Head of caudate nucleus (tissue), 42 donors: ENCODE data around the gene RRP8.

Experiments used
- DNase-seq, 42 donors: peaks; one replicate each; pipeline versions ENCODE4 v3.0.0 to v3.0.0-alpha.2; 2020 to 2021; ENCODE audit warnings: mixed read lengths in 7 of 42
- intact Hi-C: fragments of 100-400 bp; cut with DNase I; formaldehyde crosslinking; loops from one replicate; pipeline ENCODE4 v1.15.0; 2022

The RRP8 gene

DNA sequence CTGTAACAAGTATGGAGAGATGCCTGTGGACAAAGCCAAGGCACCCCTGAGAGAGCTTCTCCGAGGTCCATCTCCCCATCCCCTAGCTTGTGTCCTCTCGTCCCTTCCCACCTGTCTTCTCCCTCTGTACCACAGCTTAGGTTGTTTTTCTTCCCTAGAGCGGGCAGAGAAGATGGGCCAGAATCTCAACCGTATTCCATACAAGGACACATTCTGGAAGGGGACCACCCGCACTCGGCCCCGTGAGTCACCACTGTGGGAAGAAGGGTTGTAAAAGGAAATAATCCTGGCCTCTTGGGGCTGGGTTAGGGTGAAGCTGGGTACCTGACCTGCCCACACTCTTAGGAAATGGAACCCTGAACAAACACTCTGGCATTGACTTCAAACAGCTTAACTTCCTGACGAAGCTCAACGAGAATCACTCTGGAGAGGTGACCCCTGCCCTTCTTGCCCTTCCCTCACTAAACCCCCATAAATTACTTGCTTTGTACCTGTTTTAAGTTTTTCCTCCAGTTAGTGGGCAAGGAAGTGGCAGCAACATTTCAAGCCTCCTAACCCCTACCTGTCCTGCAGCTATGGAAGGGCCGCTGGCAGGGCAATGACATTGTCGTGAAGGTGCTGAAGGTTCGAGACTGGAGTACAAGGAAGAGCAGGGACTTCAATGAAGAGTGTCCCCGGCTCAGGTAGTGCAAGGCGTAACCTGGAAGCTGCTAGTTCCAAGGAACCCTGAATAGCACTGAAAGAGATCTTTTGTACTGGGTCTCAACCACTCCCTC lies 5.5 kb upstream of the RRP8 start:
- DNase-seq: peak in 6 of 42 donors; percentile 6 to 33 (median 18)
- intact Hi-C loops: loop anchor here (1.0 kb wide), 1 partner anchor 28 kb away; no protein-coding TSS in a partner anchor

DNA sequence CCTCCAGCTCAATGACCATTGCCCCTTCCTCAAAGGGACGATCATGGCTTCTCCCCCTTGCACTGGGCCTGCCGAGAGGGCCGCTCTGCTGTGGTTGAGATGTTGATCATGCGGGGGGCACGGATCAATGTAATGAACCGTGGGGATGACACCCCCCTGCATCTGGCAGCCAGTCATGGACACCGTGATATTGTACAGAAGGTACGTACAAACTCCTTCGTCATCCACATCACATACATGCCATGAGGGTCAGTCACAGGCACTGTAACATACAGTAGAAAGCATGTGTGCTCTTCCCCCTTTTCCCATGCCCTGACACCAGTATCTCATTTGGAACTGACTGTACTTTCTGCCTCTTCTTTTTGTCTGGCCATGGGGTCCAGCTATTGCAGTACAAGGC lies 4.6 kb upstream of the RRP8 start:
- intact Hi-C loops: loop anchor here (1.0 kb wide), 1 partner anchor 29 kb away; no protein-coding TSS in a partner anchor
- DNase-seq: peak in 6 of 42 donors; percentile 6 to 30 (median 12)

DNA sequence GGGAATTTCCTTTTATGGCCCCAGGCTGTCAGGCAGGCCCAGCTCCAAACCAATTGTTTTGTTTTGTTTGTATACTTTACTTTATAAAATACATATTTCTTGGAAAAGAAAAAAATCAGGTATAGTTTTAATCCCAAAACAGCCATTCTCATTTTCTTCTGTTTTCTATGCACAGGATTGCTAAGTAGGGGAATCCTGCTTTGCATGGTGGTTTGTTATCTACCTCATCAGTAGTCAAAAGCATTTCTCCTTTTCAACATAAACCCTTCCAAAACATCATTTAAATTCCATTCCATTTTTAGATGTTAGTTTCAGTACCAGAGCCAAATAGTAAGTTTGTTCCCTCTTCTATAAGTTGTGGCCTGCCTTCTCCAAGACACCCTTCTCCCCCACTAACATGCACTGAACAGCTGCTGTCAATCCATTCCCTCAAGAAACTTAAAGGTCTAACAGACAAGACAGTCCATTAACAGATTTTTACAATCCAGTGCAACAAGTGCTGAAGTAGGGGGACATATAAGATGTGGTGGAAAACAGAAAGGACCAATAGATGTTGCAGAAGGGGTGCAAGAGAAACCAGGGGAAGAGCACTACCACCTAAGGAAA lies 3.9 kb upstream of the RRP8 start:
- DNase-seq: peak in 1 of 42 donors; percentile 1

DNA sequence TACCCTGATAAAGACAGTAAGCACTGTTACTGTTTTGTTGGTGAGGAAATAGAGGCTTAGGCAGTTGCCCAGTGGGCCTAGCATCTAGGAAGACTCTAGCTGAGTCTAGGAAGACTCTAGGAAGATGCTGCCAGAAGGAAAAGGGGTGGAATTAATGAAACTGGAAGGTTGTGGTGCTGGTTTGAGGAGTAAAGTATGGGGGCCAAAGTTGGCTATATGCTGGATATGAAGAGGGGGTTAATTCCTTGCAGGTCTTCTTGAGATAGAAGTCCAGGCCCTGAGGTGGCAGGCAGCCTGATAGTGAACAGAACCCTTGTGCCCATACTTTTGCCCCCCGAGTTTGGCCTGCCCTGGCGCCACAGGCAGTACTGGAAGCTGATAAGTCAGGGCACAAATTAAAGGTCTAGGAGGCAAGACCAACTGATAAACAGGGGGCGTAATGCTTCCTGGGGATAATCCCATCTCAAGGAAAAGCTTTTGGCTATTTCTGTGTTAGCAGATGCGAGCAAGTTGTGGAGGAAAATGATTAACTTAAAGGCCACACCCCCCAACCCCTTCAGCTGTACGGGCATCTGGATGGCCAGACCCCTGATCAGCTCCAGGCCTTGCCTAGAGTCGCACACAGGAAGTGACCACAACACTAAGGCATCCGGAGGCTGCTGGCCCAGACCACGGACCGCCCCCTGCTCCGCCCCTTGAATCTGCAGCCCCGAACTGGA lies 3.2 kb upstream of the RRP8 start:
- intact Hi-C loops: no loop called here
- DNase-seq: peak; percentile 68 to 91 (median 83)

More for the DNA sequence above, 3.9 kb upstream of the RRP8 start:
- intact Hi-C loops: no loop called here

DNA sequence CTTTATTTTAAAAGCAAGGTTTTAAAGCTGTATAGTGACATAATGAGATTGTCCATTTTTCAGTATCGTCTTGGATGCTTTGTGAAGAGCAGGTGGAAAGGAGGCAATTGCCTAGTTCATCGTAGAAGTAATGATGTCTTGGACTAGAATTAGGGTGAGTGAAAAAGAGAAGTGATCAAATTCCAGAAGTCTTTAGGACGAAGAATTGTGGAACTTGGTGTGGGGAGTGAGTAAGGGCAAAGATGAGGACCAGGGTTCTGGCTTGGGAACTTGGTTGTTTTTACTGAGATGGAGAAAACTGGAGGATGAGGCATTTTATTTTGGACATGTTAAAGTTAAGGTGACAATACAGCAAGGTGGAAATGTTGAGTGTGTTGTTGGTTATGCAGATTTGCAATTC lies 1.4 kb upstream of the RRP8 start:
- intact Hi-C loops: no loop called here
- peak in 2 of 42 donors; percentile 30 to 32 for DNase-seq

DNA sequence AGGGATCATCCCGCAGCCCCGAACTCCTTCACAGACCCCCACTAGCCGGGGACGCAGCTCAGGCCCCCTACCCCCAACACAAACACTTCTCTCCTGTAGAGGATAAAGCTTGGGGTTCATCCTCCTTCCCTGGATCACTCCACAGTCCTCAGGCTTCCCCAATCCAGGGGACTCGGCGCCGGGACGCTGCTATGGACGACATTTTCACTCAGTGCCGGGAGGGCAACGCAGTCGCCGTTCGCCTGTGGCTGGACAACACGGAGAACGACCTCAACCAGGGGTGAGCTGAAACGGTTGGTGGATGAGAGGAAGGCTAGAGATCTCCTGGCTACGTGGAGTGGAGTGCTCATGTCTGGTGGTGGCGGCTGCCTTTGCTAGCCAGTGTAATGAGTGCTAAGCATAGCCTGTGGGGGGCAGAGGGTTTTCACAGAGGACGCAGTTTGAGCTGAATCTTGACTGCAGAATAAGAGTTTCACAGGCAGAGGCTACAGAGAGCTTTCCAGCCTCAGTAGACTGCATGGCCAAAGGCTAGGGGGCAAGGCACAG lies 738 bp upstream of the RRP8 start:
- intact Hi-C loops: no loop called here
- DNase-seq: peak in 41 of 42 donors; percentile 34 to 86 (median 69)

DNA sequence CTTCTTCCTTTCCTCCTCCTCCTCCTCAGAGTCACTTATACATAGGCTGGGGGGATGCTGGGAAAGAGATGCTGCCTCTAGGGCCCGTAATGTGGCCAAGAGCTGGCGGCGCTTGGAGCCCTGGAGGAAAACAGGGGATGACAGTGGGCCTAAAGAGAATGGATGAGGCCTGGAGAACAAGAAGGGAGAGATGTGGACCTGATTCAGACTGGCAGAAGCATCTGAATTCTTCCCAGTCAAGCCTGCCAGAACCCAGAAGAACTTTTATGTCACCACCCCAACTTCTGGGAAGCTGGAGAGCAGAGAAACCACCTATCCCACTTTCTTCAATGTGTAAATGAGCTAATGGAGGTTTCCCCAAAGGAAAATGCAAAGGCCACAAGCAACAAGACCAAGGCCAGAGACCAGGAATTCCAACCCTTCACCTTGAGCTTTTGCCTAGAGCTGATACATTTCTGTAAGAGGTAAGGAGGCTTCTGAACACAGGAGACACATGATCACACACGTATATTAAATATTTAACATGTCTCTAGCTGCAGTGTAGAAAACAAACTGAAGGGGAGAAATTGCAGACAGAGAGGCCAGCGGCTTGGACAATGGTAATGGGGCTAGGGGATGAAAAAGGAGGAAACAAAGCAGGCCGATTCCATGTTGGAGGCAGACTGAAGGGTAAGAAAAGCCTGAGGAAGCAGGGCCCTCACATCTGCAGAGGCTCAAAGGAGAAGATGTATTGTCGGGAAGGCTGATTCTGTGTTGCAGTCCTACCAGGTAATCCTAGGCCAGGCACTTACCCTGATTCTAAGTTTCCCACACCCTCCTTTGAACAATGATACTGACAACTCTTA lies 1.1 kb downstream of the RRP8 start:
- intact Hi-C loops: loop anchor here (2.0 kb wide), 1 partner anchor 80 kb away; the partner anchor contains the start of gene MRPL17
- DNase-seq: peak in 4 of 42 donors; percentile 1 to 33 (median 18)

DNA sequence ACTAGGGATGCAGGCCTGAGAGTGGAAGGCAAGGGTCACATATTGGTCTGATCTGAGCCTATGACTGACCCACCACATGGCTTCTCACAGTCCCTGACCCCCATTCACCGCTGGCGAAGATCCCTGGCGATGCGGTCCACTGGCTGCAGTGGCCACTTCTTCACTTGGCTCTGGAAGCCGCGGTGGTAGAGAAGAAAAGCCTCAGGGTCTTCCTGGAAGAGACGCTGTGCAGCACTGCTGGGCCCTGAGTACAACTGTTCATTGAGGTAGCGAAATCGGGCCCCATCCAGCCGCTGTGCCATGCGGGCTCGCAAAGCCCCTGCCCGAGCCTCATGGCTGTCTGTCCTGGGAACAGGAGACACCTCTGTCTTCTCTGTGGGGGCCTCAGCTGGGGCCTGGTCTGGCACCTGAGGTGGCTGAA lies 2.4 kb downstream of the RRP8 start:
- intact Hi-C loops: no loop called here
- DNase-seq: peak in 3 of 42 donors; percentile 6 to 20 (median 19)

DNA sequence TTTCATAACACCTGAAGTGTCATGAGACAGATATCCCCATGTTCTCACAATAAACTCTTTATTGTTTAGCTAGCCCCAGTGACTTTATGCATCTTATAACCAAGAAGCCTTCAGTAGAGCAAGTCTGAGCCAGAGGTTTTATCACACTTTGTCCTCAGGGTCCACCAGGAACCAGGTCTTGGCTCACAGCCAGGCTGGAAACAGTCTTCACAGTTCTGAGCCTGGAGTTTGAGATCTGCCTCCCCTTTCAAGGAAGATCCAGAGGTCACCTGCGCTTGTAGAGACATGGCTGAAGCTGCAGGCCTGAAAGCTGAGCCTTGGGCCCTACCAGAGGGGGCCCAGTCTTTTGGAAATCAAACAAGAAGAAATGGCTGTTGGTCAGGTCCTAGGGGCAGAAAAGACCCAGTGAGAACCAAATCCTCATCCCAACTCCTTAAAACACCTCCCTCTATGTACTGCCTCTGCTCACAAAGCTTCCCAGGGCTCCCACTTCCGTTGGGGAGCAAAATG lies 3.5 kb downstream of the RRP8 start:
- intact Hi-C loops: no loop called here
- peak in 2 of 42 donors; percentile 4 to 21 for DNase-seq

DNA sequence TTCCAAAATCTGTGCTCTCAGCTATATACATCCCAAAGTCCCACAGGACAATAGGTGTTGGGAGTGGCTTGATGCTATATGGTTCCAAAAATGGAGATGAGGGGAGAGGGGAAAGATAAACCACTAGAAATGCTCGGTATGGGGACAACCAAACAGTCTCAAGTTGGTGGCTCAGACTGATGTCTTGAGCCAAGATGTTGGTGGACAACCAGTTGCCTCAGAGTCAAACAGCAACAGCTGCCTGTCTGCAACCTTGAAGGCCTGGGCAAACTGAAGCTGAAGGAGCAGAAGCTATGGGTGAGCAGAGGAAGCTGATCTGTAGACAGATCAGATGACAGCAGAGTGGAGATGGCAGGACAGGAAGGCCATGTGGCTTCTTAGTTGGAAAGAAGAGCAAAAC lies 4.0 kb downstream of the RRP8 start:
- peak in 2 of 42 donors; percentile 4 to 16 for DNase-seq
- intact Hi-C loops: no loop called here

DNA sequence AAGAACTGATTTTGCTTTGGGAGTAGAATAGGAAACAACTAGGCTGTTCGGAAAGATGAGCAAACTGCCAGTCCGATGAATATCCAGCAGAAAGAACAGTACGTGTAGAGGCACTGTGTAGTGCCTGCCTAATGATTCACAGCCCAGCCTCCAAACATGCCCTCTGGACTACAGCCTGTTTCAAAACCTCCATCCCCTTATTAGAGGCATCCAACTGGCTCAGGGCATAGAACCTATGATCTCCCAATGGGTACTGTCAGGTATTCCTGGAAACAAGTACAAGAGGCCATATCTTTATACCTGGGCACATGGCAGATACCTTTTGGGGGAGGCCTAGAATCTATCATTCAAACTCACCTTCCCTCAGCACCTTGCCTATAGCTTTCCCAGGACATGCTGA lies 4.9 kb downstream of the RRP8 start:
- peak in 1 of 42 donors; percentile 6 for DNase-seq
- intact Hi-C loops: no loop called here

DNA sequence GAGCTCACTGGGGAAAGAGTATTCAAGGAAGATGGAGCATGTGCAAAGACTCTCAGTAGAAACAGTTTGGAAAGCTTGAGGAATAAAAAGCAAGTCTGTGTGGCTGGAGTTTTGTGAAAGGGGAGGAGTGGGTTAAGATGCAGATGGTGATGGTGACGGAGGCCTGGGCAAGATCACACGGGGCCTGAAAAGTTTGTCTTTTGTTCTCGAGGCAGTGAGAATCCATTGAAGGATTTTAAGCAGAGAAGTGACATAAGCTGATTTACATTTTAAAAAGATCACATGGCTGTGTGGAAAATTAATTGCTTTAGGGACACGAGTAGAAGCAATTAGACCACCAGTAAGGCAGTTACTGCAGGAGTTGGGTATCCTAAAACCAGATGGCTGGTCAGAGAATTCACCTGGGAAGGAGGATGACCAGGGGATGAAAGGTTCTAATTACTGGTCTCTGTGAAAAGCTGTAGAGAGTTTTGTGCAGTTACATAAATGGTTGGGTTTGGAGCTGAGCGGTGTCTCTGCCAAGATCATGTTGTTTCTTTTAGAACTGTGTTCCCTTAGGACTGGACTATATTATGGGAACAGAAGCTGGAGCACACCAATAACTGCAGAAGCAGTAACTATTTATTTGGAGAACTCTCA lies 7.1 kb downstream of the RRP8 start:
- intact Hi-C loops: no loop called here

DNA sequence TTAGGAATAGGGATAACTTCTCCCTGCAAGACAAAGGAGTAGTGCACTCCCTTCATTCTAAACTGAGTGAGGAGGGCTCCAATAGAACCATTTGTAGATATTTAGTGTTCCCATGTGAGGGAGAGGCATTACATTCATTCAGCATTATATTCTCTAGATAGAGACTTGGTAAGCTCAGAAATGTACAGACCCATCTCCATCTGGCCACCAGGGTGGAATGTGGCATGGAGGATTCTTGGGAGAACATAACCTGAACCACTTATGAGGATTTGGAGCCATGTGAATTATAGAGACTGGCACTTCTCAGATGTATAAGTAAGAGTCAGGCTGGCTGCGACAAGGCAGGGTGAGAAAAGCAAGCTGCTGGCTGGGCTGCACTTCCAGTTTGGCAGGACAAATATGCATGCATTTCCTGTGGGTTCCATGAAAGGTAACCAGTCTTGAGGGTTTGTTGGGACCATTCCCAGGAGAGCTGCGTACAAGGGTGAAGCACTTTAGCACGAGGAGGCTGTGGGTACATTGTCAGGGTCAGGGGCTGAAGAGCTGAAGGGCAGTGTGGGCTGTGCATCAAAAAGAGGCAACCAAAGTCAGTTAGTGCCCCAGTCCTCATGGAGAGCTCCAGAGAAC lies 9.2 kb downstream of the RRP8 start:
- DNase-seq: peak in 2 of 42 donors; percentile 3 to 8
- intact Hi-C loops: no loop called here

More for the DNA sequence above, 7.1 kb downstream of the RRP8 start:
- DNase-seq: peak in 7 of 42 donors; percentile 10 to 61 (median 35)

DNA sequence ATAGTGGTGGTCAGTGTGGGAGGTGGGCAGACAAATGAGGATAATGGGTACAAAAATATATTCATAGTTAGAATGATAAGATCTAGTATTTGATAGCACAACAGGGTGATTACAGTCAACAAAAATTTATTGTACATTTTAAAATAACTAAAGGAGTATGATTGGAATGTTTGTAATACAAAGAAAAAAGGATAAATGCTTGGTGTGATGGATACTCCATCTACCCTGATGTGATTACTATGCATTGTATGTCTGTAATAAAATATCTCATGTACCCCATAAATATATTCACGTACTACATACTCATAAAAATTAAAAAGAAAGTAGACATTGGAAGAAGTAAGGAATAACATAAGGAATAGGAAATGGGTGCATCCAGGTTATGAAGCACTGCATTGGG lies 15.4 kb downstream of the RRP8 start:
- no peak for DNase-seq
- intact Hi-C loops: no loop called here

DNA sequence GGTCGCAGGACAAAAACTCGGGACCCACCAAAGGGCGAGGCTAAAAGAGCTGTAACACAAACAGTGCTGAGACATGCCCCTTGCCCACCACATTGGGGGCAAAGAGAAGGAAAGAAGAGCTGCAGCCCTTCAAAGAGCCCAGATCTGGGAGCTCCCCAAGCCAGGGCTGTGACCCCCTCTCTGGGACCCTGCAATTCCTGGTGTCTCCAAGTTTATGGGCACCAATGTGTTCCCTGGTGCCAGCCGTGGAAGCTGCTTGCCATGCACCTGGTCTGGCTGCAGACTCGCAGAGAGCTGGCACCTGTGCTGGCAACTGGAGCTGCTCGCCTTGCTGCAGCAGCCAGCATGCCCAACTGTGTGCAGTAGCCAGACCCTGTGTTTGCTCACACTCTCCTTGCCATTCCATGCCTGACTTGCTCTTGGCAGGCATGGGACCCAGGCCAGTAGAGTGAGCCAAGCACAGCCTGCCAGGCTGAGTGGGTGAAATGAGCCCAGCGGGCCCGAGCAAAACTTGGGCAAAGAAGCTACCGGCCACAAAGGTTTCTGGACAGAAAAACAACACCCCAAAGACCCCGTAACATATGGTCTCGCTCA lies 16.0 kb downstream of the RRP8 start:
- intact Hi-C loops: no loop called here
- DNase-seq: peak in 23 of 42 donors; percentile 38 to 75 (median 52)

DNA sequence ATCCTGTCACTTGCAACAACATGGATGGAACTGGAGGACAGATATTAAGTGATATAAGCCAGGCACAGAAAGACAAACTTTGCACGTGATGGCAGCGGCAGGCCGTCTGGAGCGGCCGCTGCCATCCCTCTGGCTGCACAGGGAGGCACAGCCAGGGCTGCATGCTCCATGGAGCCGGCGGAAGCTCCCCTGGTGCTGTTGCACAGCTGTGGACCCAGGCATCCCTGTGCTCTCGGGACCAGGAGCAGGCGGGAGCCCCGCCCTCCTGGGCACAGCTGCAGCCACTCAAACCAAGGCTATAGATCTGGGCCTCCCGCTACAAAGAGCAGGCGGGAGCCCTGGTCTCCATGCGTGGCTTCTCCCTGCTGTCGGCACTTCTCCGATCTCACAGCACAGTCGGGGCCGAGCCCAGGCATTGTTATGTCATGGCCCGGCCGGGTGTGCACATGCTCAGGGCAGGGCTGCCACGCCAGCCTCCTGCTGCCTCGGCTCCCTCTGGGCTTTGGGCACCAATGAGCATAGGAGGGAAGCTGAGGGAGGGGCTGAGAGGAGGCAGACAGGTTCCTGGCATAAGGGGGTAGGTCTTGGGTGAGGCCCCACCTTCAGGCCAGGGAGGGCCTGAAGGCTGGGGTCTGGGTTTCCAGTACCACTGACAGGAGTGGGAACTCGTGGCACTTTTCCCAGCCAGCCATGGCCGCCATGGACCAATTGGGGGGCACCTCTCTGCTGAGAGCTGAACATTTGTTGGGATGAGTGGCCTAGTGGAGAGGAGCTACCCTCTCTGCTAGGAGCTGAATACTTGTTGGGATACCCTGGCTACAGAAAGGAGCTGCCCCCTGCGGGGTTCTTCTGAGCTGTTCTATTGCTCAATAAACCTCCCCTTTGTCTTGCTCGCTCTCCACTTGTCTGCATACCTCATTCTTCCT lies 16.7 kb downstream of the RRP8 start:
- intact Hi-C loops: no loop called here
- DNase-seq: peak in 29 of 42 donors; percentile 19 to 82 (median 55)
